HepG2 (cell line): ENCODE results near the gene ENO2. TPM values are rescaled to one million over a fixed set of nuclear protein-coding genes. Genes with fewer than 3 reads are reported as not detected.
A peak's percentile ranks its signal among the peaks of the same experiment; 100 is the strongest.

Experiments
- ARID4A ChIP-seq: sonication (generic); formaldehyde crosslinking; IDR thresholded peaks from 2 replicates; pipeline ENCODE4 v1.5.0; 2020; ENCODE audit warnings: mild to moderate bottlenecking, missing genetic modification reagents, borderline replicate concordance
- ARNT ChIP-seq: fragments of 450-650 bp; IDR thresholded peaks from 2 replicates; pipeline ENCODE4 v1.6.1; 2017
- E2F2 ChIP-seq: sonication (generic); formaldehyde crosslinking; IDR thresholded peaks from 2 replicates; pipeline ENCODE4 v1.4.0; 2020; ENCODE audit warnings: missing genetic modification reagents, borderline replicate concordance
- ETV5 ChIP-seq: IDR thresholded peaks from 2 replicates; pipeline ENCODE4 v1.6.1; 2018; ENCODE audit warnings: missing biosample characterization, missing genetic modification reagents, inconsistent platforms, borderline replicate concordance
- HDAC2 ChIP-seq: sonication (generic); formaldehyde crosslinking; IDR thresholded peaks from 2 replicates; pipeline ENCODE4 v1.4.0; 2020; ENCODE audit warnings: missing genetic modification reagents
- KDM1A ChIP-seq: IDR thresholded peaks from 2 replicates; pipeline ENCODE4 v1.6.1; 2016; ENCODE audit warnings: missing compliant biosample characterization
- SNAI1 ChIP-seq: sonication (generic); formaldehyde crosslinking; IDR thresholded peaks from 2 replicates; pipeline ENCODE4 v1.5.0; 2020; ENCODE audit warnings: mild to moderate bottlenecking, missing genetic modification reagents, borderline replicate concordance
- THAP8 ChIP-seq: sonication (generic); formaldehyde crosslinking; IDR thresholded peaks from 2 replicates; pipeline ENCODE4 v1.5.1; 2020; ENCODE audit warnings: missing genetic modification reagents, mild to moderate bottlenecking, borderline replicate concordance
- polyA plus RNA-seq, 8 experiments: library from polyadenylated mRNA; depleted of rRNA in 3 of 8; stranded (reverse) in 7 of 8; unstranded in 1 of 8; fragments of >200 nt; fragmentation: Illumina TruSeq in 4 of 8; extraction: Trizol in 4 of 8; gene quantifications; 2 replicates each; pipeline versions ENCODE4 v1.2.1 to v1.2.3, GENCODE V29; 2011 to 2016; ENCODE audit warnings: low read depth in 4 of 8, missing spikeins in 1 of 8, mixed read lengths in 1 of 8; ENCODE audit not compliant: insufficient read depth in 1 of 8
- total RNA-seq, 5 experiments: library from RNA; depleted of rRNA; stranded (reverse); fragments of >200 nt; fragmentation: Illumina TruSeq; extraction: Trizol; gene quantifications; 2 replicates each; pipeline ENCODE4 v1.2.3, GENCODE V29; 2016; ENCODE audit warnings: low read depth in 1 of 5

Gene ENO2
- total and polyA plus RNA-seq, 2 of the 13 experiments (the other 11 are each of a cell fraction or from before 2014, with no cell fraction given), result 19.3 to 136 TPM

GRCh38 chr12:6873094-6874014 lies 41.0 kb upstream of the ENO2 start, which contains the start of gene SPSB2 (continued):
- peak; percentile 70; the same call in 1 of the 2 replicates for TF ChIP-seq ARID4A (CRISPR knock-in tag)
- no peak for TF ChIP-seq KDM1A (CRISPR knock-in tag)
- peak; percentile 9 for TF ChIP-seq SNAI1 (CRISPR knock-in tag)
- TF ChIP-seq ARNT, result no peak
- TF ChIP-seq HDAC2, result peak; percentile 59
- TF ChIP-seq E2F2 (CRISPR knock-in tag), result no peak
- TF ChIP-seq THAP8 (CRISPR knock-in tag), result no peak
- peak; percentile 61 for TF ChIP-seq ETV5 (CRISPR knock-in tag)
